Thyroid gland (tissue), 4 donors: ENCODE results near the gene INSIG2. TPM values are rescaled to one million over a fixed set of nuclear protein-coding genes. Genes with fewer than 3 reads are reported as not detected.

ENCODE experiments used
- DNase-seq, 2 donors: peaks; one replicate each; pipeline ENCODE4 v3.0.0-alpha.2; 2019
- H3K27ac ChIP-seq, 3 donors: fragments of 200-600 bp; sonication (generic); 1 replicate in 2 of 3; 2 replicates in 1 of 3; pipeline ENCODE4 v1.5.1; 2016 to 2019; ENCODE audit warnings: mild to moderate bottlenecking in 1 of 3, moderate library complexity in 1 of 3
- H3K27me3 ChIP-seq: fragments of 200-600 bp; sonication (generic); one replicate; pipeline ENCODE4 v1.5.1; 2019
- H3K36me3 ChIP-seq, 2 donors: fragments of 200-600 bp; sonication (generic); one replicate each; pipeline ENCODE4 v1.5.1; 2016 to 2019
- H3K4me1 ChIP-seq, 2 donors: fragments of 200-600 bp; sonication (generic); one replicate each; pipeline ENCODE4 v1.5.1; 2017 to 2019
- H3K4me3 ChIP-seq, 3 donors: fragments of 200-600 bp; sonication (generic); replicated peaks in 1 of 3; 1 replicate in 2 of 3; 2 replicates in 1 of 3; pipeline ENCODE4 v1.5.1; 2016; ENCODE audit warnings: mild to moderate bottlenecking in 1 of 3
- H3K9me3 ChIP-seq: fragments of 200-600 bp; sonication (generic); one replicate; pipeline ENCODE4 v1.5.1; 2017
- CTCF ChIP-seq, 6 experiments: fragments of 200-600 bp in 3 of 6; fragments of 450-650 bp in 3 of 6; sonication (generic) in 3 of 6; IDR thresholded peaks; one replicate each; pipeline ENCODE4 v1.5.1; 2016 to 2019; ENCODE audit warnings: antibody characterized with exemption in 6 of 6, mild to moderate bottlenecking in 2 of 6, inconsistent platforms in 1 of 6, moderate library complexity in 1 of 6
- POLR2A ChIP-seq, 2 donors: fragments of 450-650 bp; IDR thresholded peaks; one replicate each; pipeline ENCODE4 v1.6.1; 2017; ENCODE audit warnings: antibody characterized with exemption in 2 of 2, mild to moderate bottlenecking in 2 of 2, moderate library complexity in 1 of 2
- WGBS, 2 donors: methylation state at CpG; one replicate each; pipeline ENCODE4 v1.1.5; 2017; 5-methylcytosine and 5-hydroxymethylcytosine counted together
- intact Hi-C: fragments of 100-400 bp; cut with DNase I; formaldehyde crosslinking; loops from one replicate; pipeline ENCODE4 v1.15.1; 2023
- total RNA-seq, 4 donors: library from RNA; depleted of rRNA; stranded (reverse); fragments of >200 nt; gene quantifications; one replicate each; pipeline ENCODE4 v1.2.3, GENCODE V29; 2016

INSIG2 gene
- total RNA-seq, 4 donors from 2014 or later: 14.3 to 22.8 (median 17.0) TPM

- Histone ChIP-seq H3K4me1 (no peaks in the 10 kb centered on the region), H3K36me3 (no peaks in the 10 kb centered on the region), H3K4me3 (no peak overlapping the region), H3K9me3 (no peaks in the 10 kb centered on the region), H3K27me3 (no peaks in the 10 kb centered on the region), H3K27ac (no peak overlapping the region)
- TF ChIP-seq POLR2A (IDR thresholded peaks at IDR 0.05) (no peak), CTCF (IDR thresholded peaks at IDR 0.05) (no peak)
- 87 to 88% methylated on average over 7 of the region's 7 CpGs for WGBS, 2 donors
- DNase-seq: no peak
- intact Hi-C loops: no loop called here
These were observed 34.6 kb upstream of the INSIG2 start for GRCh38 chr2:118053681-118054080.

- Histone ChIP-seq H3K27ac (no peak overlapping the region), H3K27me3 (no peaks in the 10 kb centered on the region), H3K9me3 (no peaks in the 10 kb centered on the region), H3K4me3 (no peak overlapping the region), H3K36me3 (no peaks in the 10 kb centered on the region), H3K4me1 (no peaks in the 10 kb centered on the region)
- DNase-seq: no peak
- TF ChIP-seq POLR2A (IDR thresholded peaks at IDR 0.05) (no peak), CTCF (IDR thresholded peaks at IDR 0.05) (no peak)
- intact Hi-C loops: no loop called here
- 39 to 52% methylated on average over 3 of the region's 3 CpGs for WGBS, 2 donors
These were observed 33.9 kb upstream of the INSIG2 start for GRCh38 chr2:118054213-118055008.

GRCh38 chr2:118055512-118056164, 32.6 kb upstream of the INSIG2 start:
- no peak overlapping the region for H3K4me3 ChIP-seq
- H3K9me3 ChIP-seq: no peaks in the 10 kb centered on the region
- intact Hi-C loops: no loop called here
- H3K27me3 ChIP-seq: no peaks in the 10 kb centered on the region
- TF ChIP-seq POLR2A (IDR thresholded peaks at IDR 0.05) (no peak), CTCF (IDR thresholded peaks at IDR 0.05) (no peak)
- H3K4me1 ChIP-seq: no peaks in the 10 kb centered on the region
- no peaks in the 10 kb centered on the region for H3K36me3 ChIP-seq
- H3K27ac ChIP-seq: no peak overlapping the region
- WGBS, 2 donors: 76 to 77% methylated on average over 9 to 10 of the region's 10 CpGs
- no peak for DNase-seq

- Histone ChIP-seq H3K9me3 (no peaks in the 10 kb centered on the region), H3K27ac (no peak overlapping the region), H3K36me3 (no peaks in the 10 kb centered on the region), H3K4me3 (no peak overlapping the region), H3K4me1 (no peaks in the 10 kb centered on the region), H3K27me3 (no peaks in the 10 kb centered on the region)
- 45 to 53% methylated on average over 3 of the region's 3 CpGs for WGBS, 2 donors
- DNase-seq: no peak
- no peak for TF ChIP-seq POLR2A (IDR thresholded peaks at IDR 0.05)
- intact Hi-C loops: no loop called here
These were observed 32.1 kb upstream of the INSIG2 start for GRCh38 chr2:118056165-118056534.

- no peak for DNase-seq
- Histone ChIP-seq H3K4me3 (no peak overlapping the region), H3K9me3 (no peaks in the 10 kb centered on the region), H3K4me1 (no peaks in the 10 kb centered on the region), H3K27ac (no peak overlapping the region), H3K36me3 (no peaks in the 10 kb centered on the region), H3K27me3 (no peaks in the 10 kb centered on the region)
- WGBS, 2 donors: 93 to 96% methylated on average over 3 of the region's 3 CpGs
- intact Hi-C loops: no loop called here
- TF ChIP-seq CTCF (IDR thresholded peaks at IDR 0.05): no peak
- no peak for TF ChIP-seq POLR2A (IDR thresholded peaks at IDR 0.05)
These were observed 31.5 kb upstream of the INSIG2 start for GRCh38 chr2:118056801-118057200.
